ENCODE results near the gene LRBA. TPM values are rescaled to one million over a fixed set of nuclear protein-coding genes. Genes with fewer than 3 reads are reported as not detected.

LRBA gene
- total and polyA plus RNA-seq, 9 of the 15 experiments (the other 6 are each of a cell fraction or from before 2014, with no cell fraction given): 24.2 to 88.7 (median 59.7) TPM

- Histone ChIP-seq H3K27me3 (ENCODE audit: control insufficient read depth in 2 of 2, insufficient read depth in 2 of 2, low read length in 2 of 2) (no peaks in the 10 kb centered on the region), H3K27ac (ENCODE audit: extremely low read depth, low read depth, low read length) (no peak overlapping the region), H3K79me2 (ENCODE audit: control insufficient read depth, insufficient read depth, low read length) (no peaks in the 10 kb centered on the region), H3K9me3 (replicated peaks; ENCODE audit: control insufficient read depth, insufficient read depth, low read depth, low read length) (no peaks in the 10 kb centered on the region), H3K9me1 (ENCODE audit: control insufficient read depth, insufficient read depth, low read length) (no peaks in the 10 kb centered on the region), H3K9ac (ENCODE audit: insufficient read depth in 1 of 2, low read depth in 2 of 2, low read length in 2 of 2) (no peak overlapping the region), H2AFZ (ENCODE audit: low read depth, low read length) (no peak overlapping the region), H3K4me1 (replicated peaks in 1 of 2; ENCODE audit: control insufficient read depth in 2 of 2, insufficient read depth in 2 of 2, low read length in 2 of 2) (no peaks in the 10 kb centered on the region), H4K20me1 (replicated peaks; ENCODE audit: control insufficient read depth, insufficient read depth, low read length) (no peaks in the 10 kb centered on the region), H3K4me2 (ENCODE audit: insufficient read depth, low read length) (no peak overlapping the region), H3K36me3 (ENCODE audit: control insufficient read depth, insufficient read depth, low read length) (0 out of 3 replicates have a peak, but pooled peaks cover 3% of the 10 kb centered on the region), H3K4me3 (no peak overlapping the region)
- ChIA-PET POLR2A (no interaction called here), CTCF (ENCODE audit: low intra/inter-chr PET ratio) (no interaction called here)
- no TSS peak for BruUV-seq (replicated peaks)
- TF ChIP-seq JUND (IDR thresholded peaks at IDR 0.05; ENCODE audit: borderline replicate concordance, low read depth, low read length) (no peak), JUND (tag; IDR thresholded peaks at IDR 0.05; ENCODE audit: borderline replicate concordance, low read depth, low read length) (0 out of 3 replicates have a peak, but pooled peaks have one; percentile 13), KAT7 (CRISPR knock-in tag; IDR thresholded peaks at IDR 0.05; ENCODE audit: borderline replicate concordance) (no peak), ZFP1 (CRISPR knock-in tag; IDR thresholded peaks at IDR 0.05) (no peak), ZNF224 (CRISPR knock-in tag; IDR thresholded peaks at IDR 0.05) (no peak)
- 67% methylated on average over 2 of the region's 4 CpGs for WGBS (ENCODE audit: insufficient coverage, low coverage, missing lambda C conversion rate)
- in situ Hi-C loops (cut with MboI): no loop called here
- intact Hi-C loops (cut with micrococcal nuclease): no loop called here
- FAIRE-seq (no peak), ATAC-seq (no peak), DNase-seq (ENCODE audit: extremely low read depth in 1 of 4, low spot score in 3 of 4) (no peak)
These were observed 268.9 kb downstream of the LRBA start for GRCh38 chr4:150746156-150746555.

- H3K9me3 ChIP-seq (replicated peaks; ENCODE audit: control insufficient read depth, insufficient read depth, low read depth, low read length): no peaks in the 10 kb centered on the region
- no peaks in the 10 kb centered on the region for H3K9me1 ChIP-seq (ENCODE audit: control insufficient read depth, insufficient read depth, low read length)
- no peak overlapping the region for H2AFZ ChIP-seq (ENCODE audit: low read depth, low read length)
- in situ Hi-C loops (cut with MboI) (no loop called here), intact Hi-C loops (cut with micrococcal nuclease) (no loop called here)
- no peak for DNase-seq (ENCODE audit: extremely low read depth in 1 of 4, low spot score in 3 of 4)
- BruUV-seq (replicated peaks): no TSS peak
- ChIA-PET CTCF (ENCODE audit: low intra/inter-chr PET ratio) (no interaction called here), POLR2A (no interaction called here)
- FAIRE-seq: no peak
- no peak overlapping the region for H3K4me2 ChIP-seq (ENCODE audit: insufficient read depth, low read length)
- WGBS (ENCODE audit: insufficient coverage, low coverage, missing lambda C conversion rate): 25% methylated on average over 2 of the region's 2 CpGs
- H3K4me3 ChIP-seq: no peak overlapping the region
- H3K79me2 ChIP-seq (ENCODE audit: control insufficient read depth, insufficient read depth, low read length): no peaks in the 10 kb centered on the region
- ATAC-seq: peak; percentile 41; the same call in 1 of the 3 replicates
- no peak overlapping the region for H3K9ac ChIP-seq (ENCODE audit: insufficient read depth in 1 of 2, low read depth in 2 of 2, low read length in 2 of 2)
- H3K27me3 ChIP-seq (ENCODE audit: control insufficient read depth in 2 of 2, insufficient read depth in 2 of 2, low read length in 2 of 2): no peaks in the 10 kb centered on the region
- H3K27ac ChIP-seq (ENCODE audit: extremely low read depth, low read depth, low read length): no peak overlapping the region
- H4K20me1 ChIP-seq (replicated peaks; ENCODE audit: control insufficient read depth, insufficient read depth, low read length): no peaks in the 10 kb centered on the region
- H3K4me1 ChIP-seq (replicated peaks in 1 of 2; ENCODE audit: control insufficient read depth in 2 of 2, insufficient read depth in 2 of 2, low read length in 2 of 2): no peaks in the 10 kb centered on the region
- TF ChIP-seq BMI1 (IDR thresholded peaks at IDR 0.05; ENCODE audit: low read length): no peak
- TF ChIP-seq ZNF518B (CRISPR knock-in tag; IDR thresholded peaks at IDR 0.05): no peak
- no peak for TF ChIP-seq NR2F6 (CRISPR knock-in tag; IDR thresholded peaks at IDR 0.05)
- TF ChIP-seq ZNF24 (IDR thresholded peaks at IDR 0.05): no peak
- TF ChIP-seq KLF6 (CRISPR knock-in tag; IDR thresholded peaks at IDR 0.05; ENCODE audit: borderline replicate concordance): no peak
- 0 out of 3 replicates have a peak, but pooled peaks cover 3% of the 10 kb centered on the region for H3K36me3 ChIP-seq (ENCODE audit: control insufficient read depth, insufficient read depth, low read length)
These were observed 270.5 kb downstream of the LRBA start for GRCh38 chr4:150744570-150744969.

All from K562 (cell line).